GM12878 (cell line): ENCODE measurements around the gene PRELID2. TPM values are rescaled to one million over a fixed set of nuclear protein-coding genes. Genes with fewer than 3 reads are reported as not detected.

ENCODE experiments used
- ATAC-seq: fragments of 200-7000 bp; cut with Tn5 transposase; 3 replicates; pipeline ENCODE4 v1.9.1; 2020; ENCODE audit warnings: mild to moderate bottlenecking, moderate library complexity
- BruUV-seq: library from RNA; stranded (reverse); fragments of 400-500 nt; replicated peaks from 2 replicates; lab custom pipeline; 2021; lab: Mats Ljungman, UMichigan
- CTCF ChIA-PET: fragments of 300-600 bp; sonication (Branson Sonifier 250); formaldehyde crosslinking; extraction: SDS; loops from one replicate; lab custom pipeline; 2021; ENCODE audit warnings: inconsistent platforms; lab: Yijun Ruan, JAX
- POLR2A ChIA-PET: fragments of 350-600 bp; formaldehyde crosslinking; extraction: SDS; loops from one replicate; lab custom pipeline; 2021; ENCODE audit warnings: inconsistent platforms; lab: Charles Lee
- RAD21 ChIA-PET: fragments of 300-600 bp; sonication (Branson Sonifier 250); formaldehyde crosslinking; loops from one replicate; lab custom pipeline; 2023; ENCODE audit warnings: antibody characterized with exemption; ENCODE audit not compliant: unreplicated experiment; lab: Charles Lee
- SMC1A ChIA-PET: fragments of 300-600 bp; sonication (Branson Sonifier 250); formaldehyde crosslinking; loops from one replicate; lab custom pipeline; 2023; ENCODE audit not compliant: unreplicated experiment, uncharacterized antibody; lab: Charles Lee
- DNase-seq: peaks from one replicate; pipeline ENCODE4 v3.0.0-alpha.2; 2011; ENCODE audit warnings: low read depth, low spot score
- FAIRE-seq: peaks from 3 replicates; lab custom pipeline; 2011; peaks lifted over from hg19 to GRCh38; lab: Jason Lieb, UNC
- H2AFZ ChIP-seq: 2 replicates; pipeline ENCODE4 v1.6.0; 2011; ENCODE audit warnings: low read depth, low read length, control low read depth; ENCODE audit not compliant: control insufficient read depth
- H3K27ac ChIP-seq: 2 replicates; pipeline ENCODE4 v1.5.1; 2011; ENCODE audit warnings: control low read depth; ENCODE audit not compliant: control insufficient read depth, insufficient read depth
- H3K27me3 ChIP-seq, 2 experiments: replicated peaks in 1 of 2; 2 replicates each; pipeline versions ENCODE4 v1.6.0 to v1.6.1; 2011; ENCODE audit warnings: low read length in 1 of 2; ENCODE audit not compliant: control insufficient read depth in 2 of 2, insufficient read depth in 2 of 2
- H3K36me3 ChIP-seq, 2 experiments: 2 replicates each; pipeline ENCODE4 v1.5.1; 2011; ENCODE audit warnings: low read length in 1 of 2; ENCODE audit not compliant: control insufficient read depth in 2 of 2, insufficient read depth in 2 of 2
- H3K4me1 ChIP-seq: 2 replicates; pipeline ENCODE4 v1.6.1; 2011; ENCODE audit warnings: mild to moderate bottlenecking, low read length, moderate library complexity, mixed read lengths; ENCODE audit not compliant: control insufficient read depth, insufficient read depth
- H3K4me2 ChIP-seq: 2 replicates; pipeline ENCODE4 v1.6.0; 2011; ENCODE audit warnings: control low read depth; ENCODE audit not compliant: control insufficient read depth, insufficient read depth
- H3K4me3 ChIP-seq: fragments of 200-600 bp; sonication (generic); 2 replicates; pipeline ENCODE4 v1.5.1; 2016
- H3K79me2 ChIP-seq: 2 replicates; pipeline ENCODE4 v1.6.0; 2011; ENCODE audit warnings: low read length; ENCODE audit not compliant: control insufficient read depth, insufficient read depth
- H3K9ac ChIP-seq: 2 replicates; pipeline ENCODE4 v1.8.0; 2011; ENCODE audit warnings: low read length, control low read depth, mixed read lengths; ENCODE audit not compliant: control insufficient read depth, insufficient read depth
- H3K9me3 ChIP-seq: replicated peaks from 3 replicates; pipeline ENCODE4 v1.5.1; 2011; ENCODE audit warnings: mild to moderate bottlenecking, low read length; ENCODE audit not compliant: control insufficient read depth, insufficient read depth
- H4K20me1 ChIP-seq: 2 replicates; pipeline ENCODE4 v1.6.0; 2011; ENCODE audit not compliant: control insufficient read depth, insufficient read depth
- BCL3 ChIP-seq: IDR thresholded peaks from 2 replicates; pipeline ENCODE4 v1.6.1; 2011; ENCODE audit warnings: borderline replicate concordance, low read depth, mild to moderate bottlenecking, moderate library complexity, low read length; ENCODE audit not compliant: insufficient read depth, poor library complexity, severe bottlenecking
- BCLAF1 ChIP-seq: fragments of 450-650 bp; IDR thresholded peaks from 2 replicates; pipeline ENCODE4 v1.6.1; 2017; ENCODE audit warnings: antibody characterized with exemption, mild to moderate bottlenecking, moderate library complexity
- HDAC2 ChIP-seq: fragments of 200-600 bp; sonication (generic); IDR thresholded peaks from 2 replicates; pipeline ENCODE4 v1.6.1; 2017
- JUNB ChIP-seq: IDR thresholded peaks from 2 replicates; pipeline ENCODE4 v1.6.1; 2016; ENCODE audit warnings: antibody characterized with exemption, mild to moderate bottlenecking
- MYB ChIP-seq: fragments of 150-350 bp; IDR thresholded peaks from 2 replicates; pipeline ENCODE4 v1.6.1; 2014; ENCODE audit warnings: mild to moderate bottlenecking, low read depth, low read length, borderline replicate concordance
- RBBP5 ChIP-seq: fragments of 200-600 bp; sonication (generic); conservative IDR thresholded peaks from 2 replicates; pipeline ENCODE4 v1.6.1; 2016
- ZBTB4 ChIP-seq: fragments of 450-650 bp; formaldehyde crosslinking; IDR thresholded peaks from 2 replicates; pipeline ENCODE4 v1.4.0; 2022; ENCODE audit warnings: mild to moderate bottlenecking, moderate library complexity
- ZNF622 ChIP-seq: fragments of 450-650 bp; IDR thresholded peaks from 2 replicates; pipeline ENCODE4 v1.6.1; 2017; ENCODE audit warnings: mild to moderate bottlenecking, inconsistent platforms
- WGBS: methylation state at CpG from one replicate; pipeline ENCODE4 v1.1.6; 2016; ENCODE audit warnings: low lambda C conversion rate; ENCODE audit not compliant: insufficient replicate concordance, insufficient coverage; ENCODE audit errors: missing lambda C conversion rate; 5-methylcytosine and 5-hydroxymethylcytosine counted together
- in situ Hi-C: fragments of 300-500 bp; cut with MboI; formaldehyde crosslinking; loops from 9 replicates; pipeline ENCODE4 v1.14.3; 2018; ENCODE audit warnings: mixed read lengths
- intact Hi-C: fragments of 100-400 bp; cut with micrococcal nuclease; formaldehyde crosslinking; loops from one replicate; pipeline ENCODE4 v1.14.2; 2022; ENCODE audit not compliant: unreplicated experiment
- polyA plus RNA-seq, 11 experiments: library from polyadenylated mRNA; depleted of rRNA in 4 of 11; unstranded in 6 of 11; stranded (reverse) in 5 of 11; fragments of >200 nt; fragmentation: Nextera tagmentation in 4 of 11; fragmentation: Illumina TruSeq in 1 of 11; extraction: Ambion mirVana in 4 of 11; extraction: Trizol in 1 of 11; gene quantifications; 1 replicate in 1 of 11; 2 replicates in 10 of 11; pipeline versions ENCODE4 v1.2.1 to v1.2.3, GENCODE V29; 2011 to 2016; ENCODE audit warnings: inconsistent platforms in 2 of 11, missing spikeins in 2 of 11, low read depth in 1 of 11
- total RNA-seq, 4 experiments: library from RNA; depleted of rRNA in 3 of 4; stranded (reverse); fragments of >200 nt in 3 of 4; fragmentation: Illumina TruSeq in 1 of 4; extraction: Trizol in 1 of 4; gene quantifications; 2 replicates each; pipeline versions ENCODE4 v1.2.1 to v1.2.3, GENCODE V29; 2013 to 2021

Gene PRELID2
- total and polyA plus RNA-seq, 10 of the 15 experiments (the other 5 are each of a cell fraction or from before 2014, with no cell fraction given) = 0.07 to 0.31 (median 0.13) TPM; not detected in 5

GRCh38 chr5:145723516-145723915, 111.6 kb downstream of the PRELID2 start:
- no TSS peak for BruUV-seq
- in situ Hi-C loops = no loop called here
- ChIA-PET CTCF (no interaction called here), RAD21 (no interaction called here), SMC1A (no interaction called here), POLR2A (no interaction called here)
- intact Hi-C loops = loop anchor here (5.0 kb wide), 1 partner anchor 909 kb away; no protein-coding TSS in a partner anchor
- no peak for TF ChIP-seq RBBP5
- TF ChIP-seq BCL3 = no peak
- no peak for TF ChIP-seq JUNB
- no peak for TF ChIP-seq HDAC2
- TF ChIP-seq MYB = no peak
- TF ChIP-seq ZNF622 = no peak
- DNase-seq = no peak
- no peak overlapping the region for H3K9ac ChIP-seq
- no peaks in the 10 kb centered on the region for H3K36me3 ChIP-seq
- no peaks in the 10 kb centered on the region for H3K27me3 ChIP-seq
- no peak overlapping the region for H2AFZ ChIP-seq
- no peak overlapping the region for H3K4me3 ChIP-seq
- H3K4me2 ChIP-seq = no peak overlapping the region
- H3K4me1 ChIP-seq = no peaks in the 10 kb centered on the region
- FAIRE-seq = no peak
- ATAC-seq = no peak
- no peak overlapping the region for H3K27ac ChIP-seq
- H4K20me1 ChIP-seq = no peaks in the 10 kb centered on the region
- H3K79me2 ChIP-seq = no peaks in the 10 kb centered on the region
- H3K9me3 ChIP-seq = no peaks in the 10 kb centered on the region
- 20% methylated on average over 1 of the region's 1 CpG for WGBS

GRCh38 chr5:145718956-145719355, 116.2 kb downstream of the PRELID2 start:
- BruUV-seq = no TSS peak
- ChIA-PET SMC1A (no interaction called here), RAD21 (no interaction called here), CTCF (interaction anchor here (0.6 kb wide), 1 partner anchor 748 kb away, joined by 3 read pairs; no protein-coding TSS in a partner anchor), POLR2A (no interaction called here)
- no peak overlapping the region for H3K27ac ChIP-seq
- DNase-seq (no peak), FAIRE-seq (no peak), ATAC-seq (no peak)
- no peak overlapping the region for H3K4me2 ChIP-seq
- no peaks in the 10 kb centered on the region for H3K4me1 ChIP-seq
- no peak overlapping the region for H3K4me3 ChIP-seq
- WGBS = 14% methylated on average over 1 of the region's 1 CpG
- intact Hi-C loops = no loop called here
- no peak overlapping the region for H2AFZ ChIP-seq
- no peaks in the 10 kb centered on the region for H3K79me2 ChIP-seq
- no peaks in the 10 kb centered on the region for H3K36me3 ChIP-seq
- H3K27me3 ChIP-seq = no peaks in the 10 kb centered on the region
- H3K9ac ChIP-seq = no peak overlapping the region
- H4K20me1 ChIP-seq = no peaks in the 10 kb centered on the region
- H3K9me3 ChIP-seq = no peaks in the 10 kb centered on the region
- in situ Hi-C loops = no loop called here
- TF ChIP-seq BCLAF1 (no peak), BCL3 (no peak), ZBTB4 (CRISPR knock-in tag) (no peak)
